ENCODE results near the gene GUCY2C. TPM values are rescaled to one million over a fixed set of nuclear protein-coding genes. Genes with fewer than 3 reads are reported as not detected.

GUCY2C gene
- total and polyA plus RNA-seq, 2 donors (not counting 3 experiments of a cell fraction or from before 2014, with no cell fraction given) = not detected

DNA sequence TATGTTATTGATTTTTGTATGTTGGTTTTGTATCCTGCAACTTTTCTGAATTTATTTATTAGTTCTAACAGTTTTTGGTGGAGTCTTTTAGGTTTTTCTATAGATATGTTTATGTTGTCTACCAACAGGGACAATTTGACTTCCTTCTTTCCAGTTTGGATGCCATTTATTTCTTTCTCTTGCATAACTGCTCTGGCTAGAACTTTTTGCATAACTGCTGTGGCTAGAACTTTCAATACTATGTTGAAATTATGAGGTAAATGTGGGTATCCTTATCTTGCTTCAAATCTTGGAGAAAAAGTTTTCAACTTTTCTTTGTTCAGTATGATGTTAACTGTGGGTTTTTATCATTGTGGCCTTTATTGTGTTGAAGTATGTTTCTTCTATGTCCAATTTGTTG, 88.8 kb downstream of the GUCY2C start:
- Histone ChIP-seq H3K4me2 (ENCODE audit: insufficient read depth, low read length) (no peak overlapping the region), H3K9me3 (replicated peaks; ENCODE audit: control insufficient read depth, insufficient read depth, low read length) (no peaks in the 10 kb centered on the region), H3K4me3 (replicated peaks in 1 of 3; ENCODE audit: insufficient read depth in 1 of 3, low read depth in 1 of 3, low read length in 3 of 3) (no peak overlapping the region), H3K9me1 (replicated peaks; ENCODE audit: control insufficient read depth, extremely low read depth, insufficient read depth, low read length) (no peaks in the 10 kb centered on the region), H3K27me3 (ENCODE audit: control insufficient read depth in 2 of 2, insufficient read depth in 2 of 2, low read length in 2 of 2) (no peaks in the 10 kb centered on the region), H3K79me2 (ENCODE audit: control insufficient read depth, insufficient read depth, low read length) (no peaks in the 10 kb centered on the region), H3K4me1 (ENCODE audit: control insufficient read depth, extremely low read depth, insufficient read depth, low read length) (no peaks in the 10 kb centered on the region), H3K36me3 (ENCODE audit: control insufficient read depth in 2 of 2, extremely low read depth in 1 of 2, insufficient read depth in 2 of 2, low read length in 2 of 2) (no peaks in the 10 kb centered on the region), H3K9ac (replicated peaks; ENCODE audit: extremely low read depth, insufficient read depth, low read length) (no peak overlapping the region), H4K20me1 (replicated peaks; ENCODE audit: control insufficient read depth, extremely low read depth, insufficient read depth, low read length) (no peaks in the 10 kb centered on the region), H3K27ac (ENCODE audit: insufficient read depth, low read depth, low read length) (no peak overlapping the region), H2AFZ (ENCODE audit: low read depth, low read length) (no peak overlapping the region)
- POLR2A ChIA-PET = no interaction called here
- BruUV-seq (replicated peaks) = no TSS peak
- no peak for TF ChIP-seq EZH2 (IDR thresholded peaks at IDR 0.05; ENCODE audit: borderline replicate concordance, low read depth, low read length, severe bottlenecking)
- no peak for TF ChIP-seq JUN (IDR thresholded peaks at IDR 0.05; ENCODE audit: borderline replicate concordance, insufficient read depth, insufficient read length, low read depth)
- TF ChIP-seq GATA2 (IDR thresholded peaks at IDR 0.05; ENCODE audit: insufficient read depth, insufficient read length, low read depth, low read length) = no peak
- no peak for DNase-seq (ENCODE audit: low read depth, low spot score)
- CTCF ChIA-PET = no interaction called here
- dilution Hi-C loops (cut with MboI; ENCODE audit: extremely low pct_ligation_motif_present, low sequenced_read_pairs) = no loop called here
- no peak for FAIRE-seq
- intact Hi-C loops (cut with micrococcal nuclease) = no loop called here

DNA sequence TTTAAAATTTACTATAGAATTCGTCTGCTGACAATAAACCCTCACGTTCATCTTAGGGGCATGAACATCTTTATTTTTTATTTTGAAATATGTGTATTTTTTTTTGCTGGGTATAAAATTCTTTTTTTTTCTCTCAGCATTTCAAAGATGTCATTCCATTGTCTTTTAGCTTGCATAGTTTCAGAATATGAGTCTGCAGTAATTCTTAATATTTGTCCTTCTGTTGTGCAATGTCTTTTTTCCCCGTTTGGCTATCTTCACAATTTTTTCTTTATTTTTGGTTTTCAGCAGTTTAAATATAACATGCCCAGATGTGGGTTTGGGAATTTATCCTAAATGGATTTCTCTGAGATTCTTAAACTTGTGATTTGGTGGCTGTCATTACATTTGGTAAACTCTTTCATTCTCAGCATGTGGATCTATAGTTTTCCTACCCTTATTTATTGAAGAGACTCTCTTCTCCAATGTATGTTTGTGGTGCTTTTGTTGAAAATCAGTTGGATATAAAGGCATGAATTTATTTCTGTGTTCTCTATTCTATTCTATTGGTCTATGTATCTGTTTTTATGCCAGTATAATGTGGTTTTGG, 90.9 kb downstream of the GUCY2C start:
- FAIRE-seq (no peak), DNase-seq (ENCODE audit: low read depth, low spot score) (no peak)
- Histone ChIP-seq H3K36me3 (ENCODE audit: control insufficient read depth in 2 of 2, extremely low read depth in 1 of 2, insufficient read depth in 2 of 2, low read length in 2 of 2) (no peaks in the 10 kb centered on the region), H3K9me1 (replicated peaks; ENCODE audit: control insufficient read depth, extremely low read depth, insufficient read depth, low read length) (no peaks in the 10 kb centered on the region), H3K4me3 (replicated peaks in 1 of 3; ENCODE audit: insufficient read depth in 1 of 3, low read depth in 1 of 3, low read length in 3 of 3) (no peak overlapping the region), H2AFZ (ENCODE audit: low read depth, low read length) (no peak overlapping the region), H3K27me3 (ENCODE audit: control insufficient read depth in 2 of 2, insufficient read depth in 2 of 2, low read length in 2 of 2) (no peaks in the 10 kb centered on the region), H3K9ac (replicated peaks; ENCODE audit: extremely low read depth, insufficient read depth, low read length) (no peak overlapping the region), H3K9me3 (replicated peaks; ENCODE audit: control insufficient read depth, insufficient read depth, low read length) (no peaks in the 10 kb centered on the region), H4K20me1 (replicated peaks; ENCODE audit: control insufficient read depth, extremely low read depth, insufficient read depth, low read length) (no peaks in the 10 kb centered on the region), H3K79me2 (ENCODE audit: control insufficient read depth, insufficient read depth, low read length) (no peaks in the 10 kb centered on the region), H3K27ac (ENCODE audit: insufficient read depth, low read depth, low read length) (no peak overlapping the region), H3K4me1 (ENCODE audit: control insufficient read depth, extremely low read depth, insufficient read depth, low read length) (no peaks in the 10 kb centered on the region), H3K4me2 (ENCODE audit: insufficient read depth, low read length) (no peak overlapping the region)
- ChIA-PET POLR2A (no interaction called here), CTCF (interaction anchor here (1.1 kb wide), 1 partner anchor 21 kb away, joined by 3 read pairs; no protein-coding TSS in a partner anchor)
- no TSS peak for BruUV-seq (replicated peaks)
- intact Hi-C loops (cut with micrococcal nuclease) (no loop called here), dilution Hi-C loops (cut with MboI; ENCODE audit: extremely low pct_ligation_motif_present, low sequenced_read_pairs) (no loop called here)
- TF ChIP-seq GATA2 (IDR thresholded peaks at IDR 0.05; ENCODE audit: insufficient read depth, insufficient read length, low read depth, low read length) = no peak
- no peak for TF ChIP-seq MYC (IDR thresholded peaks at IDR 0.05; ENCODE audit: low read depth, low read length)
- TF ChIP-seq, protein P1, sequence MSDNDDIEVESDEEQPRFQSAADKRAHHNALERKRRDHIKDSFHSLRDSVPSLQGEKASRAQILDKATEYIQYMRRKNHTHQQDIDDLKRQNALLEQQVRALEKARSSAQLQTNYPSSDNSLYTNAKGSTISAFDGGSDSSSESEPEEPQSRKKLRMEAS (IDR thresholded peaks at IDR 0.05; ENCODE audit: insufficient read depth, insufficient read length) = no peak
- TF ChIP-seq FOS (IDR thresholded peaks at IDR 0.05; ENCODE audit: borderline replicate concordance, insufficient read depth, low read length) = no peak
- TF ChIP-seq EZH2 (IDR thresholded peaks at IDR 0.05; ENCODE audit: borderline replicate concordance, low read depth, low read length, severe bottlenecking) = no peak
- no peak for TF ChIP-seq JUN (IDR thresholded peaks at IDR 0.05; ENCODE audit: borderline replicate concordance, insufficient read depth, insufficient read length, low read depth)
- no peak for TF ChIP-seq POLR2A (IDR thresholded peaks at IDR 0.05; ENCODE audit: low read depth, low read length)
- TF ChIP-seq POLR2AphosphoS5 (IDR thresholded peaks at IDR 0.05; ENCODE audit: insufficient read depth, low read depth, low read length) = no peak
- TF ChIP-seq, protein P2, sequence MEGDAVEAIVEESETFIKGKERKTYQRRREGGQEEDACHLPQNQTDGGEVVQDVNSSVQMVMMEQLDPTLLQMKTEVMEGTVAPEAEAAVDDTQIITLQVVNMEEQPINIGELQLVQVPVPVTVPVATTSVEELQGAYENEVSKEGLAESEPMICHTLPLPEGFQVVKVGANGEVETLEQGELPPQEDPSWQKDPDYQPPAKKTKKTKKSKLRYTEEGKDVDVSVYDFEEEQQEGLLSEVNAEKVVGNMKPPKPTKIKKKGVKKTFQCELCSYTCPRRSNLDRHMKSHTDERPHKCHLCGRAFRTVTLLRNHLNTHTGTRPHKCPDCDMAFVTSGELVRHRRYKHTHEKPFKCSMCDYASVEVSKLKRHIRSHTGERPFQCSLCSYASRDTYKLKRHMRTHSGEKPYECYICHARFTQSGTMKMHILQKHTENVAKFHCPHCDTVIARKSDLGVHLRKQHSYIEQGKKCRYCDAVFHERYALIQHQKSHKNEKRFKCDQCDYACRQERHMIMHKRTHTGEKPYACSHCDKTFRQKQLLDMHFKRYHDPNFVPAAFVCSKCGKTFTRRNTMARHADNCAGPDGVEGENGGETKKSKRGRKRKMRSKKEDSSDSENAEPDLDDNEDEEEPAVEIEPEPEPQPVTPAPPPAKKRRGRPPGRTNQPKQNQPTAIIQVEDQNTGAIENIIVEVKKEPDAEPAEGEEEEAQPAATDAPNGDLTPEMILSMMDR (IDR thresholded peaks at IDR 0.05; ENCODE audit: extremely low read depth in 1 of 2, insufficient read depth in 1 of 2, low read depth in 1 of 2, low read length in 2 of 2) = no peak

Measured in endothelial cell of umbilical vein (primary cell).